K562 (cell line): Measurements from ENCODE around the gene FH. TPM values are rescaled to one million over a fixed set of nuclear protein-coding genes. Genes with fewer than 3 reads are reported as not detected.

Source experiments
- ATAC-seq: fragments of 200-7000 bp; cut with Tn5 transposase; 3 replicates; pipeline ENCODE4 v1.9.1; 2020; ENCODE audit warnings: moderate library complexity
- BruUV-seq: library from RNA; stranded (reverse); fragments of 400-500 nt; replicated peaks from 2 replicates; lab custom pipeline; 2021; lab: Mats Ljungman, UMichigan
- CTCF ChIA-PET: fragments of 300-600 bp; formaldehyde crosslinking; extraction: SDS; loops from one replicate; lab custom pipeline; 2021; ENCODE audit warnings: low intra/inter-chr PET ratio; lab: Yijun Ruan, JAX
- POLR2A ChIA-PET: fragments of 300-600, 350-650 bp; sonication (Branson Sonifier 250); formaldehyde crosslinking; extraction: SDS; loops from one replicate; lab custom pipeline; 2021; ENCODE audit warnings: antibody characterized with exemption, inconsistent platforms; lab: Yijun Ruan, JAX
- DNase-seq, 4 experiments: peaks; one replicate each; pipeline versions ENCODE4 v3.0.0 to v3.0.0-alpha.2; 2011 to 2018; ENCODE audit warnings: low spot score in 3 of 4, mixed read lengths in 3 of 4; ENCODE audit errors: extremely low read depth in 1 of 4
- FAIRE-seq: peaks from 2 replicates; lab custom pipeline; 2011; peaks lifted over from hg19 to GRCh38; lab: Jason Lieb, UNC
- H2AFZ ChIP-seq: 2 replicates; pipeline ENCODE4 v1.6.0; 2011; ENCODE audit warnings: low read depth, low read length, control low read depth, inconsistent platforms
- H3K27ac ChIP-seq: fragments of 200-600 bp; 3 replicates; pipeline ENCODE4 v1.8.0; 2011; ENCODE audit warnings: low read depth, mild to moderate bottlenecking, control low read depth, inconsistent platforms, low read length, moderate library complexity, mixed read lengths; ENCODE audit errors: extremely low read depth
- H3K27me3 ChIP-seq, 2 experiments: fragments of 300-600 bp in 1 of 2; 2 replicates in 1 of 2; 3 replicates in 1 of 2; pipeline versions ENCODE4 v1.6.0 to v1.8.0; 2011; ENCODE audit warnings: inconsistent platforms in 2 of 2, low read length in 2 of 2, mild to moderate bottlenecking in 1 of 2, mixed read lengths in 1 of 2, moderate library complexity in 1 of 2; ENCODE audit not compliant: control insufficient read depth in 2 of 2, insufficient read depth in 2 of 2
- H3K36me3 ChIP-seq: fragments of 300-600 bp; 3 replicates; pipeline ENCODE4 v1.8.0; 2011; ENCODE audit warnings: mild to moderate bottlenecking, low read length, inconsistent platforms; ENCODE audit not compliant: control insufficient read depth, insufficient read depth
- H3K4me1 ChIP-seq, 2 experiments: fragments of 200-600 bp in 1 of 2; replicated peaks in 1 of 2; 2 replicates in 1 of 2; 3 replicates in 1 of 2; pipeline versions ENCODE4 v1.5.1 to v1.8.0; 2011; ENCODE audit warnings: inconsistent platforms in 2 of 2, low read length in 2 of 2, mild to moderate bottlenecking in 1 of 2, mixed read lengths in 1 of 2, moderate library complexity in 1 of 2; ENCODE audit not compliant: control insufficient read depth in 2 of 2, insufficient read depth in 2 of 2
- H3K4me2 ChIP-seq: 2 replicates; pipeline ENCODE4 v1.6.1; 2011; ENCODE audit warnings: low read length, control low read depth, inconsistent platforms, mixed read lengths; ENCODE audit not compliant: insufficient read depth
- H3K4me3 ChIP-seq: fragments of 200-600 bp; sonication (generic), shearing (Covaris generic); 2 replicates; pipeline ENCODE4 v1.5.1; 2016; ENCODE audit warnings: control low read depth, inconsistent platforms
- H3K79me2 ChIP-seq: fragments of 200-600 bp; 3 replicates; pipeline ENCODE4 v1.8.0; 2011; ENCODE audit warnings: low read length, inconsistent platforms; ENCODE audit not compliant: control insufficient read depth, insufficient read depth
- H3K9ac ChIP-seq, 2 experiments: 2 replicates each; pipeline versions ENCODE4 v1.6.0 to v1.6.1; 2011; ENCODE audit warnings: low read depth in 2 of 2, low read length in 2 of 2, control low read depth in 1 of 2, inconsistent platforms in 1 of 2, mild to moderate bottlenecking in 1 of 2, mixed read lengths in 1 of 2; ENCODE audit not compliant: insufficient read depth in 1 of 2
- H3K9me1 ChIP-seq: one replicate; pipeline ENCODE4 v1.6.0; 2011; ENCODE audit warnings: inconsistent platforms, mild to moderate bottlenecking, low read length, moderate library complexity; ENCODE audit not compliant: control insufficient read depth, insufficient read depth
- H3K9me3 ChIP-seq: replicated peaks from 2 replicates; pipeline ENCODE4 v1.5.1; 2011; ENCODE audit warnings: low read depth, low read length, inconsistent platforms; ENCODE audit not compliant: control insufficient read depth, insufficient read depth
- H4K20me1 ChIP-seq: replicated peaks from 2 replicates; pipeline ENCODE4 v1.6.1; 2011; ENCODE audit warnings: low read length, inconsistent platforms, mixed read lengths; ENCODE audit not compliant: control insufficient read depth, insufficient read depth
- BACH1 ChIP-seq: fragments of 200-800 bp; sonication (Bioruptor generic); IDR thresholded peaks from 2 replicates; pipeline ENCODE4 v1.6.1; 2016; ENCODE audit warnings: missing genetic modification characterization, missing compliant biosample characterization
- NFXL1 ChIP-seq: fragments of 450-650 bp; formaldehyde crosslinking; IDR thresholded peaks from 2 replicates; pipeline ENCODE4 v1.4.0; 2021; ENCODE audit warnings: mild to moderate bottlenecking
- TCF3 ChIP-seq: sonication (generic); formaldehyde crosslinking; IDR thresholded peaks from 2 replicates; pipeline ENCODE4 v1.4.0; 2020; ENCODE audit warnings: mild to moderate bottlenecking, missing genetic modification reagents
- UBTF ChIP-seq, 2 experiments: IDR thresholded peaks; 2 replicates each; pipeline ENCODE4 v1.6.1; 2012; ENCODE audit warnings: improper control_type of control experiment in 2 of 2, low read depth in 2 of 2, low read length in 2 of 2, borderline replicate concordance in 1 of 2
- WGBS: fragments of 100-300 bp; shearing (Covaris generic); methylation state at CpG from one replicate; pipeline ENCODE4 v1.1.6; 2016; ENCODE audit warnings: low coverage, mixed read lengths; ENCODE audit not compliant: insufficient coverage; ENCODE audit errors: missing lambda C conversion rate; 5-methylcytosine and 5-hydroxymethylcytosine counted together
- in situ Hi-C: fragments of 300-500 bp; cut with MboI; formaldehyde crosslinking; loops from 4 replicates; pipeline ENCODE4 v1.15.0; 2018; ENCODE audit warnings: inconsistent platforms, mixed read lengths
- intact Hi-C: fragments of 100-400 bp; cut with micrococcal nuclease; formaldehyde crosslinking; loops from 2 replicates; pipeline ENCODE4 v1.14.2; 2022
- polyA plus RNA-seq, 8 experiments: library from polyadenylated mRNA; depleted of rRNA in 4 of 8; stranded (reverse) in 5 of 8; unstranded in 3 of 8; fragments of >200 nt; fragmentation: Nextera tagmentation in 2 of 8; fragmentation: Illumina TruSeq in 1 of 8; extraction: Ambion mirVana in 2 of 8; extraction: Trizol in 1 of 8; gene quantifications; 2 replicates each; pipeline versions ENCODE4 v1.2.1 to v1.2.3, GENCODE V29; 2011 to 2014; ENCODE audit warnings: inconsistent platforms in 1 of 8, missing spikeins in 1 of 8
- total RNA-seq, 7 experiments: library from RNA; depleted of rRNA in 6 of 7; stranded (reverse); fragments of >200 nt in 6 of 7; fragmentation: Illumina TruSeq in 2 of 7; extraction: Trizol in 2 of 7; gene quantifications; 2 replicates each; pipeline versions ENCODE4 v1.2.1 to v1.2.3, GENCODE V29; 2011 to 2021; ENCODE audit warnings: low replicate concordance in 1 of 7

FH gene
- total and polyA plus RNA-seq, 9 of the 15 experiments (the other 6 are each of a cell fraction or from before 2014, with no cell fraction given) = 117 to 240 (median 211) TPM

GRCh38 chr1:241513378-241513777 is 6.2 kb downstream of the FH start:
- CTCF ChIA-PET = no interaction called here
- in situ Hi-C loops (no loop called here), intact Hi-C loops (no loop called here)
- no peak for FAIRE-seq
- 89% methylated on average over 5 of the region's 5 CpGs for WGBS
- no peaks in the 10 kb centered on the region for H3K9me3 ChIP-seq
- no peak overlapping the region for H3K27ac ChIP-seq
- no peaks in the 10 kb centered on the region for H3K9me1 ChIP-seq
- ATAC-seq = no peak
- H3K4me1 ChIP-seq = no peaks in the 10 kb centered on the region; a peak in 1 of 5 replicates
- POLR2A ChIA-PET = no interaction called here
- no TSS peak for BruUV-seq
- H3K4me3 ChIP-seq = no peak overlapping the region
- no peak overlapping the region for H3K9ac ChIP-seq
- no peak for DNase-seq
- H2AFZ ChIP-seq = no peak overlapping the region
- no peaks in the 10 kb centered on the region for H4K20me1 ChIP-seq
- TF ChIP-seq NFXL1 (no peak), UBTF (IDR thresholded peaks at IDR 0.05; ENCODE audit: borderline replicate concordance in 1 of 2, low read depth in 2 of 2, low read length in 2 of 2) (no peak), BACH1 (tag) (no peak), TCF3 (no peak)
- TF ChIP-seq, all 486 proteins: peak for 0
- Histone ChIP-seq H3K79me2 (peaks cover 49% of the 10 kb centered on the region), H3K36me3 (peaks cover 80% of the 10 kb centered on the region), H3K4me2 (no peak overlapping the region), H3K27me3 (no peaks in the 10 kb centered on the region)
